ENCODE results near the gene GAREM1.

GRCh38 chr18:32317651-32318050 is 153.0 kb downstream of the GAREM1 start:
- TF ChIP-seq CTCF (IDR thresholded peaks at IDR 0.05) (no peak), POLR2A (IDR thresholded peaks at IDR 0.05) (no peak)
